Caki2 (cell line): ENCODE results near the gene UVSSA. TPM values are rescaled to one million over a fixed set of nuclear protein-coding genes. Genes with fewer than 3 reads are reported as not detected.

Experiments used
- DNase-seq: peaks from one replicate; pipeline ENCODE4 v3.0.0-alpha.2; 2015; ENCODE audit warnings: low read depth
- in situ Hi-C: cut with HindIII; loops from 2 replicates; pipeline ENCODE4 v1.10.0; 2016; ENCODE audit warnings: low sequenced_read_pairs, low pct_unique_long_range_greater_than_20kb, mixed read lengths
- total RNA-seq: library from RNA; depleted of rRNA; stranded (reverse); fragments of >200 nt; shearing (Covaris generic); gene quantifications from 2 replicates; pipeline ENCODE4 v1.2.3, GENCODE V29; 2014; ENCODE audit warnings: low replicate concordance

Gene UVSSA
- total RNA-seq, 1 experiment from 2014 or later: 9.1 TPM

- in situ Hi-C loops: no loop called here
- DNase-seq: no peak
Measured at GRCh38 chr4:1357356-1358248, 10.6 kb downstream of the UVSSA start.

GRCh38 chr4:1358421-1359143 lies 11.6 kb downstream of the UVSSA start:
- in situ Hi-C loops: no loop called here
- DNase-seq: no peak

GRCh38 chr4:1359144-1359501 lies 12.1 kb downstream of the UVSSA start:
- in situ Hi-C loops: no loop called here
- DNase-seq: no peak

GRCh38 chr4:1359976-1360375 lies 13.0 kb downstream of the UVSSA start:
- DNase-seq: no peak
- in situ Hi-C loops: no loop called here

GRCh38 chr4:1360423-1361283 lies 13.6 kb downstream of the UVSSA start:
- no peak for DNase-seq
- in situ Hi-C loops: no loop called here

GRCh38 chr4:1361431-1361830 lies 14.4 kb downstream of the UVSSA start:
- in situ Hi-C loops: no loop called here
- DNase-seq: no peak

- in situ Hi-C loops: no loop called here
- no peak for DNase-seq
Measured at GRCh38 chr4:1362046-1362445, 15.0 kb downstream of the UVSSA start.

- DNase-seq: no peak
- in situ Hi-C loops: no loop called here
Measured at GRCh38 chr4:1362521-1362920, 15.5 kb downstream of the UVSSA start.

- in situ Hi-C loops: no loop called here
- no peak for DNase-seq
Measured at GRCh38 chr4:1363513-1363912, 16.5 kb downstream of the UVSSA start.

GRCh38 chr4:1364217-1364616 lies 17.2 kb downstream of the UVSSA start:
- in situ Hi-C loops: no loop called here
- DNase-seq: no peak

- DNase-seq: no peak
- in situ Hi-C loops: no loop called here
Measured at GRCh38 chr4:1364748-1365147, 17.7 kb downstream of the UVSSA start.

GRCh38 chr4:1365271-1366178 lies 18.5 kb downstream of the UVSSA start:
- DNase-seq: no peak
- in situ Hi-C loops: no loop called here

GRCh38 chr4:1366371-1367229 lies 19.6 kb downstream of the UVSSA start:
- DNase-seq: no peak
- in situ Hi-C loops: no loop called here

- DNase-seq: no peak
- in situ Hi-C loops: no loop called here
Measured at GRCh38 chr4:1367230-1367935, 20.4 kb downstream of the UVSSA start.

- in situ Hi-C loops: no loop called here
- DNase-seq: no peak
Measured at GRCh38 chr4:1367936-1368289, 20.9 kb downstream of the UVSSA start.

GRCh38 chr4:1368421-1369090 lies 21.5 kb downstream of the UVSSA start:
- DNase-seq: no peak
- in situ Hi-C loops: no loop called here
